ENCODE results near the gene UPF2. TPM values are rescaled to one million over a fixed set of nuclear protein-coding genes. Genes with fewer than 3 reads are reported as not detected.

UPF2 gene
- total RNA-seq, 3 donors from 2014 or later: 20.6 to 36.8 (median 22.3) TPM

DNA sequence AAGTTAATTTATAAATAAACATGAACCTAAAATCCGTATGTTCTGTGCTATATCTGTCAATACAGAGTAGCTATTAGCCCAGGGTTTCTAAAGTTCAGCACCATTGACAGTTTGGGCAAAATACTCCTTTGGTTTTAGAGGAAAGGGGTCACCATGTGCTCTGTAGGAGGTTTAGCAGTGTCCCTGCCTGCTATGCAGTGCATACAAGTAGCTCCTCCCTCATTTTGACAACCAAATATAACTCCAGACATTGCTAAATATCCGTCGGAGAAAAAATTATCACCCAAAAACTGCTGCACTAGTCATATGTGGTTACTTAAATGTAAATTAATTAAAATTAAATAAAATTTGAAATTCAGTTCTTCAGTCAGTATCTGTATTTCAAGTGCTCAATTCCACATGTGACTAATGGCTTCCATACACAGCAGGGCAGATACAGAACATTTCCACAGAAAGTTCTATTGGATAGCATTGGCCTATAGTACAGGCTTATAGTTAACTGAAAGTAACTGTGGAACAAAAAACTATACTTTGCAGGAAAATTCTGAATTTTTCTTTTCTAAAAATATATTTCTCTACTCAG, 6.4 kb downstream of the UPF2 start:
- Histone ChIP-seq H3K4me3 (no peak overlapping the region), H3K36me3 (ENCODE audit: low read depth) (no peaks in the 10 kb centered on the region), H3K4me1 (ENCODE audit: low read depth) (peaks cover 4% of the 10 kb centered on the region), H3K9me3 (no peaks in the 10 kb centered on the region)
- TF ChIP-seq, protein P1, sequence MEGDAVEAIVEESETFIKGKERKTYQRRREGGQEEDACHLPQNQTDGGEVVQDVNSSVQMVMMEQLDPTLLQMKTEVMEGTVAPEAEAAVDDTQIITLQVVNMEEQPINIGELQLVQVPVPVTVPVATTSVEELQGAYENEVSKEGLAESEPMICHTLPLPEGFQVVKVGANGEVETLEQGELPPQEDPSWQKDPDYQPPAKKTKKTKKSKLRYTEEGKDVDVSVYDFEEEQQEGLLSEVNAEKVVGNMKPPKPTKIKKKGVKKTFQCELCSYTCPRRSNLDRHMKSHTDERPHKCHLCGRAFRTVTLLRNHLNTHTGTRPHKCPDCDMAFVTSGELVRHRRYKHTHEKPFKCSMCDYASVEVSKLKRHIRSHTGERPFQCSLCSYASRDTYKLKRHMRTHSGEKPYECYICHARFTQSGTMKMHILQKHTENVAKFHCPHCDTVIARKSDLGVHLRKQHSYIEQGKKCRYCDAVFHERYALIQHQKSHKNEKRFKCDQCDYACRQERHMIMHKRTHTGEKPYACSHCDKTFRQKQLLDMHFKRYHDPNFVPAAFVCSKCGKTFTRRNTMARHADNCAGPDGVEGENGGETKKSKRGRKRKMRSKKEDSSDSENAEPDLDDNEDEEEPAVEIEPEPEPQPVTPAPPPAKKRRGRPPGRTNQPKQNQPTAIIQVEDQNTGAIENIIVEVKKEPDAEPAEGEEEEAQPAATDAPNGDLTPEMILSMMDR (IDR thresholded peaks at IDR 0.05): no peak
- ATAC-seq (no peak), DNase-seq (no peak)
- intact Hi-C loops (cut with DNase I, micrococcal nuclease): no loop called here

DNA sequence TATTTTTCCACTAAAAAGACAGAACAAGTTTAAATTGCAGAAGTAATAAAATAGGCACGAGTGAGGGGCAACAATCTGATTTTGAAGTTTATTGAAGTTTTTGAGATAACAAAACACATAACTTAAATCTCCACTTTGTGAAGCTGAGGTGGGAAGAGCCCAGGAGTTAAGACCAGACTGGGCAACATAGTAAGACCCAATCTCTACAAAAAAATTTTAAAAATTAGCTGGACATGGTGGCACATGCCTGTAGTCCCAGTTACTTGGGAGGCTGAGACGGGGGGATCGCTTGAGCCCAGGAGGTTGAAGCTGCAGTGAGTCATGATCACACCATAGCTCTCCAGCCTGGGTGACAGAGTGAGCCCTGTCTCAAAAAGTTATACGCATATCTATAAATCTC, 11.2 kb downstream of the UPF2 start:
- intact Hi-C loops (cut with DNase I, micrococcal nuclease): no loop called here
- TF ChIP-seq, protein P1 (IDR thresholded peaks at IDR 0.05): no peak
- ATAC-seq: no peak
- no peaks in the 10 kb centered on the region for H3K36me3 ChIP-seq (ENCODE audit: low read depth)
- no peak overlapping the region for H3K4me3 ChIP-seq
- DNase-seq: no peak
- no peaks in the 10 kb centered on the region for H3K4me1 ChIP-seq (ENCODE audit: low read depth)
- H3K9me3 ChIP-seq: no peaks in the 10 kb centered on the region

- TF ChIP-seq, protein P1 (IDR thresholded peaks at IDR 0.05): no peak
- DNase-seq (no peak), ATAC-seq (no peak)
- H3K4me1 ChIP-seq (ENCODE audit: low read depth): no peaks in the 10 kb centered on the region
- no peak overlapping the region for H3K4me3 ChIP-seq
- H3K9me3 ChIP-seq: no peaks in the 10 kb centered on the region
- H3K36me3 ChIP-seq (ENCODE audit: low read depth): no peaks in the 10 kb centered on the region
- intact Hi-C loops (cut with DNase I, micrococcal nuclease): no loop called here
Measured at GRCh38 chr10:12027539-12027938, 15.1 kb downstream of the UPF2 start.

DNA sequence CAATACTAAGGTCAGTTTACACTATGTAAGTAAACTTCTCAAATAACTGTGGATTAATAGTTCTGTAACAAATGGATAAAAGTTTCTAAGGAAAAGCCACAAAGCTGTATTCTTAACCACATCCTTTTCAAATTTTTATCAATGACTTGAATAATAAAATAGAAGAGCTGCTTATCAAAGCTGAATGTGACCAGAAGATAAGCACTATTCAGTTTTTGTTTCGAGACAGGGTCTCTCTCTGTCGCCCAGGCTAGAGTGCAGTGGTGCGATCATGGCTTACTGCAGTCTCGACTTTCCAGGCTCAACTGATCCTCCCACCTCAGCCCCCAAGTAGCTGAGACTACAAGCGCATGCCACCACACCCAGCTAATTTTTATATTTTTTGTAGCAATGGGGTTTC, 17.0 kb downstream of the UPF2 start:
- no peaks in the 10 kb centered on the region for H3K36me3 ChIP-seq (ENCODE audit: low read depth)
- H3K4me3 ChIP-seq: no peak overlapping the region
- no peaks in the 10 kb centered on the region for H3K9me3 ChIP-seq
- intact Hi-C loops (cut with DNase I, micrococcal nuclease): no loop called here
- TF ChIP-seq, protein P1 (IDR thresholded peaks at IDR 0.05): no peak
- ATAC-seq: no peak
- no peak for DNase-seq
- H3K4me1 ChIP-seq (ENCODE audit: low read depth): no peaks in the 10 kb centered on the region

DNA sequence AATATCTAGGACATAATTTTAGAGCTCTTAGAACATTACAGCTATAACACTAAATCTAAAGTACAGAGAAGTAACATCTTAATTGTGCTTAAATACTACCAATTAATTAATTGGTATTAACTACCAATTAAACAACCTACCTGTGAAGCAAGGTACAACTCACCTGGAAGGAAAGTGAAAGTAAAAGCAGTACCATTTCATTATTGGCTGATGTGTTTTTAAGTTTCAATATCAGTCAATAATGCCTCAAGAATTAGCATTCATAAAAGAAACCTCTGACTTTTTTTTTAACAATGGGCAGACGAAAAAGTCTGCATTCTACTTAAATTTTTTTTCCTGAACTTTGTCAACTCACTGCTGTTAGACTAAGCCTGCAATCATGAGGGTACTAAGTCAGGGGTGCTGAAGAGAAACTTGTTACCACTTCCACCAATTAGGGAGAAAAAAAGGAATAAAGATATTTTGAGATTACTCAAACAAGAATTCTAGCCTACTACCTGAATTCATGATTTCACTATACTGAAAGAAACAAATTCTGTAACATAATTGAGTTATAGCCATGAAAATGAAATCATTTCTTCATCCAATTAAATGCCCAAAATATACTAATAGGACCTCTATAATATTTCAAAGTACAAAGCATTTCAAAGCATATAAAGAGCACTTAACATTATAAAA, 19.9 kb downstream of the UPF2 start:
- TF ChIP-seq, protein P1 (IDR thresholded peaks at IDR 0.05): no peak
- Histone ChIP-seq H3K4me1 (ENCODE audit: low read depth) (no peaks in the 10 kb centered on the region), H3K4me3 (no peak overlapping the region), H3K36me3 (ENCODE audit: low read depth) (no peaks in the 10 kb centered on the region), H3K9me3 (no peaks in the 10 kb centered on the region)
- ATAC-seq (no peak), DNase-seq (no peak)
- intact Hi-C loops (cut with DNase I, micrococcal nuclease): no loop called here

Measured in mucosa of descending colon (tissue), 3 donors.